Measurements from ENCODE around the gene BRI3. TPM values are rescaled to one million over a fixed set of nuclear protein-coding genes. Genes with fewer than 3 reads are reported as not detected.
A peak's percentile ranks its signal among the peaks of the same experiment; 100 is the strongest.

The BRI3 gene
- total RNA-seq (2022) = 154 and 246 TPM in 2 replicates
- percentile 88 among the genes with signal in this experiment for Bru-seq, nascent RNA
- BruChase-seq, experiment 1, labeled RNA remaining after a 6-hour chase = percentile 88 among the genes with signal in this experiment
- BruChase-seq, experiment 2, labeled RNA remaining after a 2-hour chase = percentile 86 among the genes with signal in this experiment
- long read RNA-seq, transcript BRI3-201 (3 exons, 780 nt) = major isoform, 33 of 48 reads
- long read RNA-seq, partial matches to known transcripts = 1 of 48 reads
- long read RNA-seq, other reads (novel, unspliced or antisense) = 11 of 48 reads

GRCh38 chr7:98280791-98281756, at the start of gene BRI3:
Gene BRI3, plus strand, starts transcription at chr7:98281686. Its CDS starts 110 bp downstream, at chr7:98281796.
- intact Hi-C loops (cut with micrococcal nuclease) = loop anchor here (10.0 kb wide), 1 partner anchor 564 kb away; no protein-coding TSS in a partner anchor
- Mint-ChIP-seq H3K27ac (ENCODE audit: low read depth, unreplicated experiment) (peak within 1 kb of the TSS; percentile 87), H3K27me3 (ENCODE audit: insufficient read depth, unreplicated experiment) (no peaks in the 10 kb centered on the region), H3K9me3 (ENCODE audit: unreplicated experiment) (no peaks in the 10 kb centered on the region), H3K4me3 (ENCODE audit: unreplicated experiment) (peak within 1 kb of the TSS; percentile 91), H3K36me3 (ENCODE audit: insufficient read depth, unreplicated experiment) (peaks cover 30% of the 10 kb centered on the region), H3K4me1 (ENCODE audit: insufficient read depth, unreplicated experiment) (peaks cover 23% of the 10 kb centered on the region)
- POLR2A ChIA-PET = interaction anchor here (0.8 to 1.8 kb wide), 5 partner anchors 14 to 120 kb away, joined by 3 to 16 read pairs (median 6); partner anchors contain the start of genes BAIAP2L1 and TECPR1
- no TSS peak for BruUV-seq (replicated peaks)
- peak; percentile 90 for DNase-seq (ENCODE audit: unreplicated experiment)
- CTCF ChIA-PET = interaction anchor here (0.6 to 2.4 kb wide), 5 partner anchors 12 to 259 kb away, joined by 3 to 7 read pairs (median 4); no protein-coding TSS in a partner anchor
- TF ChIP-seq CTCF (IDR thresholded peaks at IDR 0.05; ENCODE audit: unreplicated experiment) = peak; percentile 9

GRCh38 chr7:98232263-98232585, 49.3 kb upstream of the BRI3 start:
- no peak for TF ChIP-seq CTCF (IDR thresholded peaks at IDR 0.05; ENCODE audit: unreplicated experiment)
- Mint-ChIP-seq H3K9me3 (ENCODE audit: unreplicated experiment) (no peaks in the 10 kb centered on the region), H3K36me3 (ENCODE audit: insufficient read depth, unreplicated experiment) (peaks cover 4% of the 10 kb centered on the region), H3K4me3 (ENCODE audit: unreplicated experiment) (no peak overlapping the region), H3K4me1 (ENCODE audit: insufficient read depth, unreplicated experiment) (no peaks in the 10 kb centered on the region), H3K27ac (ENCODE audit: low read depth, unreplicated experiment) (no peak overlapping the region), H3K27me3 (ENCODE audit: insufficient read depth, unreplicated experiment) (no peaks in the 10 kb centered on the region)
- no TSS peak for BruUV-seq (replicated peaks)
- ChIA-PET CTCF (no interaction called here), POLR2A (interaction anchor here (0.9 kb wide), 1 partner anchor 19 kb away, joined by 3 read pairs; no protein-coding TSS in a partner anchor)
- DNase-seq (ENCODE audit: unreplicated experiment) = no peak
- intact Hi-C loops (cut with micrococcal nuclease) = no loop called here

GRCh38 chr7:98232799-98233198, 48.7 kb upstream of the BRI3 start:
- no peak overlapping the region for H3K27ac Mint-ChIP-seq (ENCODE audit: low read depth, unreplicated experiment)
- no peak for DNase-seq (ENCODE audit: unreplicated experiment)
- H3K4me3 Mint-ChIP-seq (ENCODE audit: unreplicated experiment) = no peak overlapping the region
- H3K4me1 Mint-ChIP-seq (ENCODE audit: insufficient read depth, unreplicated experiment) = no peaks in the 10 kb centered on the region
- intact Hi-C loops (cut with micrococcal nuclease) = no loop called here
- H3K9me3 Mint-ChIP-seq (ENCODE audit: unreplicated experiment) = no peaks in the 10 kb centered on the region
- no peak for TF ChIP-seq CTCF (IDR thresholded peaks at IDR 0.05; ENCODE audit: unreplicated experiment)
- H3K27me3 Mint-ChIP-seq (ENCODE audit: insufficient read depth, unreplicated experiment) = no peaks in the 10 kb centered on the region
- POLR2A ChIA-PET = no interaction called here
- CTCF ChIA-PET = no interaction called here
- peaks cover 4% of the 10 kb centered on the region for H3K36me3 Mint-ChIP-seq (ENCODE audit: insufficient read depth, unreplicated experiment)
- no TSS peak for BruUV-seq (replicated peaks)
